GM12878 (cell line): ENCODE data around the gene CTNS. TPM values are rescaled to one million over a fixed set of nuclear protein-coding genes. Genes with fewer than 3 reads are reported as not detected.
A peak's percentile ranks its signal among the peaks of the same experiment; 100 is the strongest.

ENCODE experiments used
- CEBPB ChIP-seq, 2 experiments: fragments of 150-350 bp in 1 of 2; IDR thresholded peaks; 2 replicates each; pipeline ENCODE4 v1.6.1; 2012 to 2014; ENCODE audit warnings: low read depth in 2 of 2, low read length in 2 of 2, borderline replicate concordance in 1 of 2, inconsistent platforms in 1 of 2
- ETV6 ChIP-seq, 2 experiments: fragments of 450-650 bp in 1 of 2; IDR thresholded peaks in 1 of 2; conservative IDR thresholded peaks in 1 of 2; 2 replicates each; pipeline ENCODE4 v1.6.1; 2014; ENCODE audit warnings: antibody characterized with exemption in 1 of 2, borderline replicate concordance in 1 of 2, low read depth in 1 of 2, mild to moderate bottlenecking in 1 of 2, moderate library complexity in 1 of 2
- MYB ChIP-seq: fragments of 150-350 bp; IDR thresholded peaks from 2 replicates; pipeline ENCODE4 v1.6.1; 2014; ENCODE audit warnings: mild to moderate bottlenecking, low read depth, low read length, borderline replicate concordance
- NRF1 ChIP-seq: conservative IDR thresholded peaks from 2 replicates; pipeline ENCODE4 v1.6.1; 2011; ENCODE audit warnings: mild to moderate bottlenecking, low read depth, low read length, improper control_type of control experiment
- POU2F2 ChIP-seq: IDR thresholded peaks from 3 replicates; pipeline ENCODE4 v1.6.1; 2011; ENCODE audit warnings: low read depth, mild to moderate bottlenecking, low read length, borderline replicate concordance
- PRDM15 ChIP-seq: fragments of 450-650 bp; formaldehyde crosslinking; IDR thresholded peaks from 2 replicates; pipeline ENCODE4 v1.4.0; 2020; ENCODE audit warnings: mild to moderate bottlenecking, moderate library complexity
- RAD51 ChIP-seq: fragments of 450-650 bp; IDR thresholded peaks from 2 replicates; pipeline ENCODE4 v1.6.1; 2016; ENCODE audit warnings: moderate library complexity, mild to moderate bottlenecking, inconsistent platforms
- ZNF217 ChIP-seq: fragments of 450-650 bp; IDR thresholded peaks from 2 replicates; pipeline ENCODE4 v1.6.1; 2017; ENCODE audit warnings: antibody characterized with exemption, mild to moderate bottlenecking
- ZNF274 ChIP-seq: IDR thresholded peaks from one replicate; pipeline ENCODE4 v1.8.0; 2011; ENCODE audit not compliant: insufficient read length, insufficient read depth
- ZNF384 ChIP-seq: IDR thresholded peaks from 2 replicates; pipeline ENCODE4 v1.6.1; 2012; ENCODE audit warnings: low read depth, mild to moderate bottlenecking, low read length, improper control_type of control experiment, borderline replicate concordance
- polyA plus RNA-seq, 11 experiments: library from polyadenylated mRNA; depleted of rRNA in 4 of 11; unstranded in 6 of 11; stranded (reverse) in 5 of 11; fragments of >200 nt; fragmentation: Nextera tagmentation in 4 of 11; fragmentation: Illumina TruSeq in 1 of 11; extraction: Ambion mirVana in 4 of 11; extraction: Trizol in 1 of 11; gene quantifications; 1 replicate in 1 of 11; 2 replicates in 10 of 11; pipeline versions ENCODE4 v1.2.1 to v1.2.3, GENCODE V29; 2011 to 2016; ENCODE audit warnings: inconsistent platforms in 2 of 11, missing spikeins in 2 of 11, low read depth in 1 of 11
- total RNA-seq, 4 experiments: library from RNA; depleted of rRNA in 3 of 4; stranded (reverse); fragments of >200 nt in 3 of 4; fragmentation: Illumina TruSeq in 1 of 4; extraction: Trizol in 1 of 4; gene quantifications; 2 replicates each; pipeline versions ENCODE4 v1.2.1 to v1.2.3, GENCODE V29; 2013 to 2021
- TF ChIP-seq, protein P1 (sequence below): IDR thresholded peaks from 2 replicates; pipeline ENCODE4 v1.6.1; 2012; ENCODE audit warnings: improper control_type of control experiment, low read depth, low read length; ENCODE audit not compliant: insufficient replicate concordance
- TF ChIP-seq, protein P2 (sequence below): fragments of 450-650 bp; IDR thresholded peaks from 2 replicates; pipeline ENCODE4 v1.6.1; 2016; ENCODE audit warnings: mild to moderate bottlenecking, moderate library complexity, borderline replicate concordance

Gene CTNS
- total and polyA plus RNA-seq, 10 of the 15 experiments (the other 5 are each of a cell fraction or from before 2014, with no cell fraction given) = 0.92 to 10.7 (median 6.4) TPM

GRCh38 chr17:3636154-3636907, at the start of gene CTNS, which contains the start of gene SHPK (continued):
- no peak for TF ChIP-seq CEBPB (IDR thresholded peaks at IDR 0.05; ENCODE audit: borderline replicate concordance in 1 of 2, low read depth in 2 of 2, low read length in 2 of 2)
- peak; percentile 39; the same call in 1 of the 2 replicates for TF ChIP-seq NRF1
- TF ChIP-seq, protein P1, sequence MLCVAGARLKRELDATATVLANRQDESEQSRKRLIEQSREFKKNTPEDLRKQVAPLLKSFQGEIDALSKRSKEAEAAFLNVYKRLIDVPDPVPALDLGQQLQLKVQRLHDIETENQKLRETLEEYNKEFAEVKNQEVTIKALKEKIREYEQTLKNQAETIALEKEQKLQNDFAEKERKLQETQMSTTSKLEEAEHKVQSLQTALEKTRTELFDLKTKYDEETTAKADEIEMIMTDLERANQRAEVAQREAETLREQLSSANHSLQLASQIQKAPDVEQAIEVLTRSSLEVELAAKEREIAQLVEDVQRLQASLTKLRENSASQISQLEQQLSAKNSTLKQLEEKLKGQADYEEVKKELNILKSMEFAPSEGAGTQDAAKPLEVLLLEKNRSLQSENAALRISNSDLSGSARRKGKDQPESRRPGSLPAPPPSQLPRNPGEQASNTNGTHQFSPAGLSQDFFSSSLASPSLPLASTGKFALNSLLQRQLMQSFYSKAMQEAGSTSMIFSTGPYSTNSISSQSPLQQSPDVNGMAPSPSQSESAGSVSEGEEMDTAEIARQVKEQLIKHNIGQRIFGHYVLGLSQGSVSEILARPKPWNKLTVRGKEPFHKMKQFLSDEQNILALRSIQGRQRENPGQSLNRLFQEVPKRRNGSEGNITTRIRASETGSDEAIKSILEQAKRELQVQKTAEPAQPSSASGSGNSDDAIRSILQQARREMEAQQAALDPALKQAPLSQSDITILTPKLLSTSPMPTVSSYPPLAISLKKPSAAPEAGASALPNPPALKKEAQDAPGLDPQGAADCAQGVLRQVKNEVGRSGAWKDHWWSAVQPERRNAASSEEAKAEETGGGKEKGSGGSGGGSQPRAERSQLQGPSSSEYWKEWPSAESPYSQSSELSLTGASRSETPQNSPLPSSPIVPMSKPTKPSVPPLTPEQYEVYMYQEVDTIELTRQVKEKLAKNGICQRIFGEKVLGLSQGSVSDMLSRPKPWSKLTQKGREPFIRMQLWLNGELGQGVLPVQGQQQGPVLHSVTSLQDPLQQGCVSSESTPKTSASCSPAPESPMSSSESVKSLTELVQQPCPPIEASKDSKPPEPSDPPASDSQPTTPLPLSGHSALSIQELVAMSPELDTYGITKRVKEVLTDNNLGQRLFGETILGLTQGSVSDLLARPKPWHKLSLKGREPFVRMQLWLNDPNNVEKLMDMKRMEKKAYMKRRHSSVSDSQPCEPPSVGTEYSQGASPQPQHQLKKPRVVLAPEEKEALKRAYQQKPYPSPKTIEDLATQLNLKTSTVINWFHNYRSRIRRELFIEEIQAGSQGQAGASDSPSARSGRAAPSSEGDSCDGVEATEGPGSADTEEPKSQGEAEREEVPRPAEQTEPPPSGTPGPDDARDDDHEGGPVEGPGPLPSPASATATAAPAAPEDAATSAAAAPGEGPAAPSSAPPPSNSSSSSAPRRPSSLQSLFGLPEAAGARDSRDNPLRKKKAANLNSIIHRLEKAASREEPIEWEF = no peak
- peak; percentile 99 for TF ChIP-seq RAD51
- TF ChIP-seq ZNF274 = no peak
- no peak for TF ChIP-seq PRDM15 (CRISPR knock-in tag)
- TF ChIP-seq, protein P2, sequence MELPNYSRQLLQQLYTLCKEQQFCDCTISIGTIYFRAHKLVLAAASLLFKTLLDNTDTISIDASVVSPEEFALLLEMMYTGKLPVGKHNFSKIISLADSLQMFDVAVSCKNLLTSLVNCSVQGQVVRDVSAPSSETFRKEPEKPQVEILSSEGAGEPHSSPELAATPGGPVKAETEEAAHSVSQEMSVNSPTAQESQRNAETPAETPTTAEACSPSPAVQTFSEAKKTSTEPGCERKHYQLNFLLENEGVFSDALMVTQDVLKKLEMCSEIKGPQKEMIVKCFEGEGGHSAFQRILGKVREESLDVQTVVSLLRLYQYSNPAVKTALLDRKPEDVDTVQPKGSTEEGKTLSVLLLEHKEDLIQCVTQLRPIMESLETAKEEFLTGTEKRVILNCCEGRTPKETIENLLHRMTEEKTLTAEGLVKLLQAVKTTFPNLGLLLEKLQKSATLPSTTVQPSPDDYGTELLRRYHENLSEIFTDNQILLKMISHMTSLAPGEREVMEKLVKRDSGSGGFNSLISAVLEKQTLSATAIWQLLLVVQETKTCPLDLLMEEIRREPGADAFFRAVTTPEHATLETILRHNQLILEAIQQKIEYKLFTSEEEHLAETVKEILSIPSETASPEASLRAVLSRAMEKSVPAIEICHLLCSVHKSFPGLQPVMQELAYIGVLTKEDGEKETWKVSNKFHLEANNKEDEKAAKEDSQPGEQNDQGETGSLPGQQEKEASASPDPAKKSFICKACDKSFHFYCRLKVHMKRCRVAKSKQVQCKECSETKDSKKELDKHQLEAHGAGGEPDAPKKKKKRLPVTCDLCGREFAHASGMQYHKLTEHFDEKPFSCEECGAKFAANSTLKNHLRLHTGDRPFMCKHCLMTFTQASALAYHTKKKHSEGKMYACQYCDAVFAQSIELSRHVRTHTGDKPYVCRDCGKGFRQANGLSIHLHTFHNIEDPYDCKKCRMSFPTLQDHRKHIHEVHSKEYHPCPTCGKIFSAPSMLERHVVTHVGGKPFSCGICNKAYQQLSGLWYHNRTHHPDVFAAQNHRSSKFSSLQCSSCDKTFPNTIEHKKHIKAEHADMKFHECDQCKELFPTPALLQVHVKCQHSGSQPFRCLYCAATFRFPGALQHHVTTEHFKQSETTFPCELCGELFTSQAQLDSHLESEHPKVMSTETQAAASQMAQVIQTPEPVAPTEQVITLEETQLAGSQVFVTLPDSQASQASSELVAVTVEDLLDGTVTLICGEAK = peak; percentile 94
- TF ChIP-seq ETV6 (conservative IDR thresholded peaks at IDR 0.05 in 1 of 2, IDR thresholded peaks at IDR 0.05 in 1 of 2; ENCODE audit: borderline replicate concordance in 1 of 2, low read depth in 1 of 2) = no peak
- no peak for TF ChIP-seq ZNF217
- TF ChIP-seq ZNF384 = no peak
- no peak for TF ChIP-seq MYB
- peak; percentile 25; the same call in 1 of the 3 replicates for TF ChIP-seq POU2F2
